ENCODE results near the gene TMOD4. TPM values are rescaled to one million over a fixed set of nuclear protein-coding genes. Genes with fewer than 3 reads are reported as not detected.

TMOD4 gene
- total and polyA plus RNA-seq, 2 of the 13 experiments (the other 11 are each of a cell fraction or from before 2014, with no cell fraction given) = 0.66 TPM; not detected in 1

- no peak; the same call in 1 of the 2 replicates for TF ChIP-seq ETV6 (CRISPR knock-in tag; conservative IDR thresholded peaks at IDR 0.05)
- TF ChIP-seq MXD1 (CRISPR knock-in tag; IDR thresholded peaks at IDR 0.05) = no peak
- peak; percentile 52; the same call in 1 of the 2 replicates for TF ChIP-seq ZNF563 (CRISPR knock-in tag; IDR thresholded peaks at IDR 0.05)
- TF ChIP-seq KLF13 (CRISPR knock-in tag; IDR thresholded peaks at IDR 0.05) = no peak
- TF ChIP-seq ETS1 (CRISPR knock-in tag; IDR thresholded peaks at IDR 0.05) = no peak
- TF ChIP-seq ZNF7 (CRISPR knock-in tag; IDR thresholded peaks at IDR 0.05) = no peak
- TF ChIP-seq ZBTB7A (CRISPR knock-in tag; IDR thresholded peaks at IDR 0.05) = no peak
- TF ChIP-seq HOXA7 (CRISPR knock-in tag; IDR thresholded peaks at IDR 0.05) = no peak
- peak; percentile 69 for TF ChIP-seq CEBPG (CRISPR knock-in tag; IDR thresholded peaks at IDR 0.05)
- no peak for TF ChIP-seq JARID2 (CRISPR knock-in tag; IDR thresholded peaks at IDR 0.05; ENCODE audit: insufficient replicate concordance)
- TF ChIP-seq BORCS8-MEF2B (CRISPR knock-in tag; IDR thresholded peaks at IDR 0.05) = peak; percentile 37; the same call in 1 of the 2 replicates
- TF ChIP-seq GMEB2 (CRISPR knock-in tag; IDR thresholded peaks at IDR 0.05; ENCODE audit: low read depth) = peak; percentile 76
- TF ChIP-seq FOXK1 (CRISPR knock-in tag; IDR thresholded peaks at IDR 0.05; ENCODE audit: borderline replicate concordance, low read depth) = peak; percentile 99
- TF ChIP-seq ZNF781 (CRISPR knock-in tag; IDR thresholded peaks at IDR 0.05; ENCODE audit: borderline replicate concordance, not compliant biosample characterization) = no peak
- TF ChIP-seq ZNF263 (CRISPR knock-in tag; IDR thresholded peaks at IDR 0.05) = peak; percentile 28; the same call in 1 of the 2 replicates
- TF ChIP-seq ZBTB42 (CRISPR knock-in tag; IDR thresholded peaks at IDR 0.05) = peak; percentile 47; the same call in 1 of the 2 replicates
- no peak for TF ChIP-seq ZNF251 (CRISPR knock-in tag; IDR thresholded peaks at IDR 0.05)
- no peak for TF ChIP-seq MBD4 (IDR thresholded peaks at IDR 0.05; ENCODE audit: borderline replicate concordance, low read length)
- TF ChIP-seq ZNF274 (CRISPR knock-in tag; IDR thresholded peaks at IDR 0.05) = peak; percentile 84
- TF ChIP-seq ZNF580 (CRISPR knock-in tag; IDR thresholded peaks at IDR 0.05; ENCODE audit: borderline replicate concordance, low read depth) = peak; percentile 80; the same call in 1 of the 2 replicates
- TF ChIP-seq CREBL2 (CRISPR knock-in tag; IDR thresholded peaks at IDR 0.05; ENCODE audit: borderline replicate concordance) = no peak
- TF ChIP-seq SIN3B (IDR thresholded peaks at IDR 0.05; ENCODE audit: low read length) = peak; percentile 81
- TF ChIP-seq ZMAT5 (CRISPR knock-in tag; IDR thresholded peaks at IDR 0.05; ENCODE audit: borderline replicate concordance, low read depth) = no peak
- no peak for TF ChIP-seq NR0B2 (CRISPR knock-in tag; IDR thresholded peaks at IDR 0.05)
These were observed 9.9 kb downstream of the TMOD4 start, which contains the start of the genes LYSMD1 and SCNM1 (continued) for GRCh38 chr1:151165738-151166504.

Data from HepG2 (cell line).